Stimulated activated memory B cell treated with anti-CD40 and anti-IgM and Interleukin-4, amounts not matched to agents 10 μg/mL and 1 μg/mL and 100 μg/mL, for 72 hours (primary cell): Measurements from ENCODE around the gene GPS1.

Experiments used
- ATAC-seq: fragments of 150-1000 bp; cut with Tn5 transposase; 2 replicates; pipeline ENCODE4 v1.10.0; 2021
- H3K27ac Mint-ChIP-seq: one replicate; pipeline ENCODE4 v1.8.0; 2022; ENCODE audit warnings: mild to moderate bottlenecking, mixed read lengths
- H3K27me3 Mint-ChIP-seq: one replicate; pipeline ENCODE4 v1.8.0; 2022; ENCODE audit warnings: mixed read lengths
- H3K36me3 Mint-ChIP-seq: one replicate; pipeline ENCODE4 v1.8.0; 2022; ENCODE audit warnings: mixed read lengths
- H3K4me1 Mint-ChIP-seq: one replicate; pipeline ENCODE4 v1.8.0; 2022; ENCODE audit warnings: mixed read lengths
- H3K4me3 Mint-ChIP-seq: one replicate; pipeline ENCODE4 v1.8.0; 2022; ENCODE audit warnings: mild to moderate bottlenecking, moderate library complexity, mixed read lengths
- H3K9me3 Mint-ChIP-seq: one replicate; pipeline ENCODE4 v1.8.0; 2022; ENCODE audit warnings: mixed read lengths

The GPS1 gene

GRCh38 chr17:82011617-82012187, 40.0 kb upstream of the GPS1 start:
- Mint-ChIP-seq H3K36me3 (peaks cover 4% of the 10 kb centered on the region), H3K9me3 (no peaks in the 10 kb centered on the region), H3K4me1 (no peaks in the 10 kb centered on the region), H3K27ac (no peak overlapping the region), H3K4me3 (no peak overlapping the region), H3K27me3 (no peaks in the 10 kb centered on the region)
- ATAC-seq = no peak

- H3K4me1 Mint-ChIP-seq = no peaks in the 10 kb centered on the region
These were observed 39.4 kb upstream of the GPS1 start for GRCh38 chr17:82012261-82012639.

GRCh38 chr17:82012640-82013295, 38.9 kb upstream of the GPS1 start:
- no peak overlapping the region for H3K4me3 Mint-ChIP-seq
- H3K9me3 Mint-ChIP-seq = no peaks in the 10 kb centered on the region
- peaks cover 4% of the 10 kb centered on the region for H3K36me3 Mint-ChIP-seq
- no peak overlapping the region for H3K27ac Mint-ChIP-seq
- H3K4me1 Mint-ChIP-seq = no peaks in the 10 kb centered on the region
- no peak for ATAC-seq
- no peaks in the 10 kb centered on the region for H3K27me3 Mint-ChIP-seq

More at GRCh38 chr17:82012261-82012639, 39.4 kb upstream of the GPS1 start:
- H3K4me3 Mint-ChIP-seq = no peak overlapping the region
- H3K36me3 Mint-ChIP-seq = peaks cover 4% of the 10 kb centered on the region
- H3K27me3 Mint-ChIP-seq = no peaks in the 10 kb centered on the region
- ATAC-seq = no peak
- H3K9me3 Mint-ChIP-seq = no peaks in the 10 kb centered on the region
- no peak overlapping the region for H3K27ac Mint-ChIP-seq

GRCh38 chr17:82013341-82013740, 38.4 kb upstream of the GPS1 start:
- Mint-ChIP-seq H3K4me1 (no peaks in the 10 kb centered on the region), H3K9me3 (no peaks in the 10 kb centered on the region), H3K27ac (no peak overlapping the region), H3K36me3 (peaks cover 4% of the 10 kb centered on the region), H3K4me3 (no peak overlapping the region), H3K27me3 (no peaks in the 10 kb centered on the region)
- no peak for ATAC-seq

GRCh38 chr17:82013772-82014321, 37.9 kb upstream of the GPS1 start:
- no peaks in the 10 kb centered on the region for H3K9me3 Mint-ChIP-seq
- peaks cover 6% of the 10 kb centered on the region for H3K36me3 Mint-ChIP-seq
- no peak overlapping the region for H3K4me3 Mint-ChIP-seq
- H3K27me3 Mint-ChIP-seq = no peaks in the 10 kb centered on the region
- ATAC-seq = no peak
- H3K4me1 Mint-ChIP-seq = no peaks in the 10 kb centered on the region
- no peak overlapping the region for H3K27ac Mint-ChIP-seq

GRCh38 chr17:82014432-82014831, 37.3 kb upstream of the GPS1 start:
- H3K9me3 Mint-ChIP-seq = no peaks in the 10 kb centered on the region
- no peak overlapping the region for H3K27ac Mint-ChIP-seq
- ATAC-seq = no peak
- peaks cover 7% of the 10 kb centered on the region for H3K36me3 Mint-ChIP-seq
- no peaks in the 10 kb centered on the region for H3K27me3 Mint-ChIP-seq
- H3K4me3 Mint-ChIP-seq = no peak overlapping the region
- no peaks in the 10 kb centered on the region for H3K4me1 Mint-ChIP-seq

- Mint-ChIP-seq H3K27ac (no peak overlapping the region), H3K36me3 (peaks cover 5% of the 10 kb centered on the region), H3K27me3 (no peaks in the 10 kb centered on the region), H3K4me1 (peaks cover under 1% of the 10 kb centered on the region), H3K9me3 (no peaks in the 10 kb centered on the region), H3K4me3 (no peak overlapping the region)
- ATAC-seq = no peak
These were observed 36.8 kb upstream of the GPS1 start for GRCh38 chr17:82014971-82015310.

- Mint-ChIP-seq H3K4me1 (peaks cover 6% of the 10 kb centered on the region), H3K4me3 (no peak overlapping the region), H3K36me3 (peaks cover 5% of the 10 kb centered on the region), H3K9me3 (no peaks in the 10 kb centered on the region), H3K27me3 (no peaks in the 10 kb centered on the region), H3K27ac (no peak overlapping the region)
- no peak for ATAC-seq
These were observed 36.3 kb upstream of the GPS1 start for GRCh38 chr17:82015311-82015971.

- Mint-ChIP-seq H3K36me3 (peaks cover 5% of the 10 kb centered on the region), H3K27me3 (no peaks in the 10 kb centered on the region), H3K9me3 (no peaks in the 10 kb centered on the region), H3K4me1 (peaks cover 14% of the 10 kb centered on the region), H3K27ac (no peak overlapping the region), H3K4me3 (no peak overlapping the region)
- no peak for ATAC-seq
These were observed 35.4 kb upstream of the GPS1 start for GRCh38 chr17:82016061-82016874.

GRCh38 chr17:82016875-82017459, 34.7 kb upstream of the GPS1 start:
- H3K27ac Mint-ChIP-seq = no peak overlapping the region
- ATAC-seq = no peak
- H3K9me3 Mint-ChIP-seq = no peaks in the 10 kb centered on the region
- no peaks in the 10 kb centered on the region for H3K27me3 Mint-ChIP-seq
- no peak overlapping the region for H3K4me3 Mint-ChIP-seq
- H3K36me3 Mint-ChIP-seq = peaks cover 5% of the 10 kb centered on the region
- peaks cover 21% of the 10 kb centered on the region for H3K4me1 Mint-ChIP-seq

- ATAC-seq = no peak
- Mint-ChIP-seq H3K4me3 (no peak overlapping the region), H3K36me3 (peaks cover 5% of the 10 kb centered on the region), H3K27ac (no peak overlapping the region), H3K9me3 (no peaks in the 10 kb centered on the region), H3K4me1 (peaks cover 26% of the 10 kb centered on the region), H3K27me3 (no peaks in the 10 kb centered on the region)
These were observed 34.0 kb upstream of the GPS1 start for GRCh38 chr17:82017612-82018151.

- no peaks in the 10 kb centered on the region for H3K9me3 Mint-ChIP-seq
- ATAC-seq = no peak
- H3K4me3 Mint-ChIP-seq = no peak overlapping the region
- no peak overlapping the region for H3K27ac Mint-ChIP-seq
- H3K27me3 Mint-ChIP-seq = no peaks in the 10 kb centered on the region
- H3K4me1 Mint-ChIP-seq = peaks cover 26% of the 10 kb centered on the region
- peaks cover 5% of the 10 kb centered on the region for H3K36me3 Mint-ChIP-seq
These were observed 33.3 kb upstream of the GPS1 start for GRCh38 chr17:82018152-82018988.

GRCh38 chr17:82018989-82019689, 32.6 kb upstream of the GPS1 start:
- no peak for ATAC-seq
- H3K27ac Mint-ChIP-seq = no peak overlapping the region
- H3K27me3 Mint-ChIP-seq = no peaks in the 10 kb centered on the region
- peaks cover 5% of the 10 kb centered on the region for H3K36me3 Mint-ChIP-seq
- H3K4me1 Mint-ChIP-seq = peaks cover 33% of the 10 kb centered on the region
- H3K9me3 Mint-ChIP-seq = no peaks in the 10 kb centered on the region
- no peak overlapping the region for H3K4me3 Mint-ChIP-seq
